MM.1S (cell line): ENCODE data around the gene PGS1.

ENCODE experiments used
- DNase-seq: peaks from one replicate; pipeline ENCODE4 v3.0.0-alpha.2; 2015
- H2AFZ ChIP-seq: fragments of 300-600 bp; sonication (generic); 2 replicates; pipeline ENCODE4 v1.6.0; 2016; ENCODE audit warnings: antibody characterized with exemption, low read length
- H3F3A ChIP-seq: fragments of 300-600 bp; sonication (generic); 2 replicates; pipeline ENCODE4 v1.6.1; 2016; ENCODE audit warnings: mild to moderate bottlenecking, antibody characterized with exemption, low read length, moderate library complexity, mixed read lengths; ENCODE audit not compliant: insufficient read depth
- H3K27ac ChIP-seq: fragments of 300-600 bp; sonication (generic); 2 replicates; pipeline ENCODE4 v1.5.1; 2016; ENCODE audit warnings: mild to moderate bottlenecking, low read length
- H3K27me3 ChIP-seq: fragments of 300-600 bp; sonication (generic); replicated peaks from 2 replicates; pipeline ENCODE4 v1.6.0; 2016; ENCODE audit warnings: low read length; ENCODE audit not compliant: insufficient read depth
- H3K36me3 ChIP-seq: fragments of 300-600 bp; sonication (generic); replicated peaks from 2 replicates; pipeline ENCODE4 v1.6.1; 2016; ENCODE audit warnings: mild to moderate bottlenecking, low read length, mixed read lengths; ENCODE audit not compliant: insufficient read depth
- H3K4me1 ChIP-seq: fragments of 300-600 bp; sonication (generic); 2 replicates; pipeline ENCODE4 v1.6.1; 2016; ENCODE audit warnings: low read length, mixed read lengths
- H3K4me2 ChIP-seq: fragments of 300-600 bp; sonication (generic); 2 replicates; pipeline ENCODE4 v1.6.0; 2016; ENCODE audit warnings: low read depth, low read length
- H3K4me3 ChIP-seq: fragments of 300-600 bp; sonication (generic); 2 replicates; pipeline ENCODE4 v1.5.1; 2016; ENCODE audit warnings: low read length, mixed read lengths
- H3K79me2 ChIP-seq: fragments of 300-600 bp; sonication (generic); 2 replicates; pipeline ENCODE4 v1.6.1; 2016; ENCODE audit warnings: mixed run types, low read length, mixed read lengths
- H3K9ac ChIP-seq: fragments of 300-600 bp; sonication (generic); 2 replicates; pipeline ENCODE4 v1.6.1; 2016; ENCODE audit warnings: low read length, mixed read lengths
- H3K9me2 ChIP-seq: fragments of 300-600 bp; sonication (generic); replicated peaks from 2 replicates; pipeline ENCODE4 v1.6.1; 2016; ENCODE audit warnings: mild to moderate bottlenecking, low read length, mixed read lengths; ENCODE audit not compliant: insufficient read depth
- H3K9me3 ChIP-seq: fragments of 300-600 bp; sonication (generic); replicated peaks from 2 replicates; pipeline ENCODE4 v1.6.1; 2016; ENCODE audit warnings: mild to moderate bottlenecking, low read length, mixed read lengths; ENCODE audit not compliant: insufficient read depth
- H4K20me1 ChIP-seq: fragments of 300-600 bp; sonication (generic); 2 replicates; pipeline ENCODE4 v1.6.1; 2016; ENCODE audit warnings: mild to moderate bottlenecking, low read length, moderate library complexity, mixed read lengths; ENCODE audit not compliant: insufficient read depth
- EZH2 ChIP-seq: fragments of 300-600 bp; sonication (generic); optimal IDR thresholded peaks from 2 replicates; pipeline ENCODE3; 2017; ENCODE audit warnings: low read depth, mild to moderate bottlenecking, antibody characterized with exemption, low read length, mixed read lengths
- EZH2phosphoT487 ChIP-seq: fragments of 300-600 bp; sonication (generic); IDR thresholded peaks from 2 replicates; pipeline ENCODE4 v1.6.1; 2018; ENCODE audit warnings: antibody characterized with exemption, low read length
- TF ChIP-seq, protein P1 (sequence below): fragments of 300-600 bp; sonication (generic); IDR thresholded peaks from 2 replicates; pipeline ENCODE4 v1.5.1; 2016; ENCODE audit warnings: antibody characterized with exemption, low read length, mixed read lengths

PGS1 gene

DNA sequence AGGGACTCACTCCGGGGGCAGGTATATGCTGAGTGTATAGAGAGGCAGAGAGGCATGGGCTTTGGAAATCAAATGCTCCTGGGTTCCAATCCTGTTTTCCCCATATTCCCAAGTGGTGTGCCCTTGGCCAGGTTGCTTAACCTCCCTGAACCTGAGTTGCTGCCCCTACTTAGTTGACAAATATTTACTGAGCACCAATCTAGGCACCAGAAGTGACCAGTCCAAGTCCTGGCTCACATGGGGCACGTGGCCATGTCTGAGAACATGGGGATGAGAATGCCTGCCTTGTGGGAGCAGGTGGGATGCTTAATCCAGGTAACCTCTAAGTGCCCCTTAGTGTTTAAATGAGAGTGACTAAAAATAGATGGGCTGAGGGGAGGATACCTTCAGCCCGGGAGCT lies 22.7 kb upstream of the PGS1 start:
- peak overlapping the region; percentile 83 for H3K27ac ChIP-seq
- H3K9me2 ChIP-seq: no peaks in the 10 kb centered on the region
- peak overlapping the region; percentile 48 for H3K9ac ChIP-seq
- H3K4me3 ChIP-seq: peak overlapping the region; percentile 27; the same call in 1 of the 2 replicates
- H3F3A ChIP-seq: peaks cover 37% of the 10 kb centered on the region
- no peak overlapping the region for H2AFZ ChIP-seq
- H3K9me3 ChIP-seq: no peaks in the 10 kb centered on the region
- peaks cover 44% of the 10 kb centered on the region for H3K27me3 ChIP-seq
- no peaks in the 10 kb centered on the region for H3K79me2 ChIP-seq
- TF ChIP-seq EZH2 (no peak), EZH2phosphoT487 (no peak)
- TF ChIP-seq, protein P1, sequence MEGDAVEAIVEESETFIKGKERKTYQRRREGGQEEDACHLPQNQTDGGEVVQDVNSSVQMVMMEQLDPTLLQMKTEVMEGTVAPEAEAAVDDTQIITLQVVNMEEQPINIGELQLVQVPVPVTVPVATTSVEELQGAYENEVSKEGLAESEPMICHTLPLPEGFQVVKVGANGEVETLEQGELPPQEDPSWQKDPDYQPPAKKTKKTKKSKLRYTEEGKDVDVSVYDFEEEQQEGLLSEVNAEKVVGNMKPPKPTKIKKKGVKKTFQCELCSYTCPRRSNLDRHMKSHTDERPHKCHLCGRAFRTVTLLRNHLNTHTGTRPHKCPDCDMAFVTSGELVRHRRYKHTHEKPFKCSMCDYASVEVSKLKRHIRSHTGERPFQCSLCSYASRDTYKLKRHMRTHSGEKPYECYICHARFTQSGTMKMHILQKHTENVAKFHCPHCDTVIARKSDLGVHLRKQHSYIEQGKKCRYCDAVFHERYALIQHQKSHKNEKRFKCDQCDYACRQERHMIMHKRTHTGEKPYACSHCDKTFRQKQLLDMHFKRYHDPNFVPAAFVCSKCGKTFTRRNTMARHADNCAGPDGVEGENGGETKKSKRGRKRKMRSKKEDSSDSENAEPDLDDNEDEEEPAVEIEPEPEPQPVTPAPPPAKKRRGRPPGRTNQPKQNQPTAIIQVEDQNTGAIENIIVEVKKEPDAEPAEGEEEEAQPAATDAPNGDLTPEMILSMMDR: no peak
- H3K4me2 ChIP-seq: peak overlapping the region; percentile 75
- H3K4me1 ChIP-seq: peaks cover 35% of the 10 kb centered on the region
- H3K36me3 ChIP-seq: no peaks in the 10 kb centered on the region
- DNase-seq: no peak
- H4K20me1 ChIP-seq: no peaks in the 10 kb centered on the region

DNA sequence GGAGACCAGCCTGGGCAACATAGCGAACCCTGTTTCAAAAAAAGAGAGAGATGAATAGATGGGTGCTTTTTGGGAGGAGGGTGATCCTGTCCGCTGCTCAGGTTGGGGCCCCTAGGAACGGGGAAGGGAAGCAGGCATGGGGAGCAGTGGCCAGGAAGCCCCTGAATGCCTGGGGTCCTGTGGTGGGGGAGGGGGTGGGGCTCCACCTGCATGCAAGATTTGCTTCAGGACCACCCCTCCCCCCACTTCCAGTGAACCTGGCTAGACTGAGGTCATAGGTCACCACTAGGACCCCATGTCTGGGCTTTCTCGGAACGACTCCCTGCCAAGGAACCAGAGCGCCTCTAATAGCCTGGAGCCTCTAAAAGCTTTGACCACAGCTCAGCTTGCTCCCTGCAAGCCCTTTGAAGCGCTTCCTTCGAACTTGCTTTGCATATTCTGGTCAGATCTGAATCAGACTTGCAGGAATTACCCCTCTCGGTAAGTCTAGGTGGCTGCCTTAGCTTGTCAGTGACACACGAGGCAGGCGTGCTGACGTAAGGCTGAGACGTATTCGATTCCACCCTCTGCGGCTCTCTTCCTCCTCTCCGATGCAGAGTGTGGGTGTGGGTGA lies 22.2 kb upstream of the PGS1 start:
- Histone ChIP-seq H2AFZ (no peak overlapping the region), H3K9ac (peak overlapping the region; percentile 48), H3K4me1 (peaks cover 35% of the 10 kb centered on the region), H3K27me3 (peaks cover 45% of the 10 kb centered on the region), H3K4me3 (peak overlapping the region; percentile 27; the same call in 1 of the 2 replicates), H3F3A (peaks cover 38% of the 10 kb centered on the region), H3K79me2 (no peaks in the 10 kb centered on the region), H4K20me1 (no peaks in the 10 kb centered on the region), H3K4me2 (peak overlapping the region; percentile 75), H3K9me3 (no peaks in the 10 kb centered on the region), H3K36me3 (no peaks in the 10 kb centered on the region), H3K27ac (peak overlapping the region; percentile 83), H3K9me2 (no peaks in the 10 kb centered on the region)
- TF ChIP-seq, protein P1: peak; percentile 17; the same call in 1 of the 2 replicates
- no peak for TF ChIP-seq EZH2phosphoT487
- no peak for TF ChIP-seq EZH2
- peak; percentile 97 for DNase-seq

DNA sequence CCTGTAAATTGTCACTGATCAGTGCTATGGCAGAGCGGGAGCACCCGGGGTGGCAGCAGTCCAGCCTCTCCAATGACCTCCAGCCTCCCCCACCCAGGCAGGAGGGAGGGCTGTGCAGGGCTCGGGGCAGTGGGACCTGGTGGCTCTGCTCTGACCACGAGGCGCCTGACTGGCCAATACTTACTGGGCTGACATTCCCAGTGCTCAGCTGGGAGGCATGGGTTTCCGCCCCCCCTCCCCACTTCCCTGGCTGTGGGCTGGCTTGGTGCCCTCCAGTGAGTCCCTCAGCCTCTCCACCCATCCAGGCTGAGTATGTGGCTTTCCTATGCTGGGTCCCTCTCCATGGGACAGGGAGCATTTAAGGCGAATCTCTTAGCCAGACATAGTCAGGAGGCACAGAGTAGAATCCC lies 21.3 kb upstream of the PGS1 start:
- no peaks in the 10 kb centered on the region for H4K20me1 ChIP-seq
- H3K79me2 ChIP-seq: no peaks in the 10 kb centered on the region
- H3K4me2 ChIP-seq: peak overlapping the region; percentile 50; the same call in 1 of the 2 replicates
- H3K27ac ChIP-seq: peak overlapping the region; percentile 42; the same call in 1 of the 2 replicates
- no peaks in the 10 kb centered on the region for H3K36me3 ChIP-seq
- H3F3A ChIP-seq: peaks cover 38% of the 10 kb centered on the region
- H3K9me2 ChIP-seq: no peaks in the 10 kb centered on the region
- TF ChIP-seq EZH2phosphoT487 (no peak), EZH2 (no peak)
- TF ChIP-seq, protein P1: no peak
- no peak overlapping the region for H2AFZ ChIP-seq
- peaks cover 42% of the 10 kb centered on the region for H3K27me3 ChIP-seq
- no peak for DNase-seq
- no peaks in the 10 kb centered on the region for H3K9me3 ChIP-seq
- peak overlapping the region; percentile 32; the same call in 1 of the 2 replicates for H3K9ac ChIP-seq
- H3K4me3 ChIP-seq: no peak overlapping the region; the same call in 1 of the 2 replicates
- H3K4me1 ChIP-seq: peaks cover 33% of the 10 kb centered on the region
